Gastroesophageal sphincter (tissue), 3 donors: Measurements from ENCODE around the gene PDLIM4.

Experiments used
- POLR2A ChIP-seq, 2 donors: fragments of 450-650 bp; IDR thresholded peaks; one replicate each; pipeline ENCODE4 v1.6.1; 2017; ENCODE audit warnings: antibody characterized with exemption in 2 of 2, mild to moderate bottlenecking in 2 of 2, moderate library complexity in 1 of 2
- TF ChIP-seq, protein P1 (sequence below), 4 experiments: fragments of 200-600 bp in 2 of 4; fragments of 450-650 bp in 2 of 4; sonication (generic) in 1 of 4; IDR thresholded peaks; one replicate each; pipeline ENCODE4 v1.5.1; 2017 to 2019; ENCODE audit warnings: antibody characterized with exemption in 4 of 4, mild to moderate bottlenecking in 2 of 4, moderate library complexity in 2 of 4

DNA sequence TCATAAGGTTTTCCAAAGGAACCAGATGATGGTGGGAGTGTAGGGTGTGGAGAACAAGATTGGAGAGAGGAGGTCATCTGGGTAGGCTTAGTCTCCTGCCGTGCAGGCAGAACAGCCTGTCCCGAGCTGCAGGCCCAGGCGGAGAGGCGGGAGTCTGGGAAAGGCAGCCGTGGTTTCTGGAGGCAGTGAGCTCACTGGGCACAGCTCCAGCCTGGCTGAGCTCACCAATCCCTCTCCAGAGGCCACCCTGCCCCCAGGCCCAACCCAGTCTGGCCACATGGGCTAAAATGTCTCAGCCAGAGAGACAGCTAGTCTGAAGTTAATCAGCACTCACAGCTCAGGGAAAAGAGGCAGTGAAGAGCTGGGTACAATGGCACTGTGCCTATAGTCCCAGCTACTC lies 42.2 kb upstream of the PDLIM4 start:
- no peak for TF ChIP-seq POLR2A (IDR thresholded peaks at IDR 0.05)
- TF ChIP-seq, protein P1, sequence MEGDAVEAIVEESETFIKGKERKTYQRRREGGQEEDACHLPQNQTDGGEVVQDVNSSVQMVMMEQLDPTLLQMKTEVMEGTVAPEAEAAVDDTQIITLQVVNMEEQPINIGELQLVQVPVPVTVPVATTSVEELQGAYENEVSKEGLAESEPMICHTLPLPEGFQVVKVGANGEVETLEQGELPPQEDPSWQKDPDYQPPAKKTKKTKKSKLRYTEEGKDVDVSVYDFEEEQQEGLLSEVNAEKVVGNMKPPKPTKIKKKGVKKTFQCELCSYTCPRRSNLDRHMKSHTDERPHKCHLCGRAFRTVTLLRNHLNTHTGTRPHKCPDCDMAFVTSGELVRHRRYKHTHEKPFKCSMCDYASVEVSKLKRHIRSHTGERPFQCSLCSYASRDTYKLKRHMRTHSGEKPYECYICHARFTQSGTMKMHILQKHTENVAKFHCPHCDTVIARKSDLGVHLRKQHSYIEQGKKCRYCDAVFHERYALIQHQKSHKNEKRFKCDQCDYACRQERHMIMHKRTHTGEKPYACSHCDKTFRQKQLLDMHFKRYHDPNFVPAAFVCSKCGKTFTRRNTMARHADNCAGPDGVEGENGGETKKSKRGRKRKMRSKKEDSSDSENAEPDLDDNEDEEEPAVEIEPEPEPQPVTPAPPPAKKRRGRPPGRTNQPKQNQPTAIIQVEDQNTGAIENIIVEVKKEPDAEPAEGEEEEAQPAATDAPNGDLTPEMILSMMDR (IDR thresholded peaks at IDR 0.05) = peak in 1 of 4 experiments; percentile 4
